HepG2 (cell line): ENCODE results near the gene SLC35B1. TPM values are rescaled to one million over a fixed set of nuclear protein-coding genes. Genes with fewer than 3 reads are reported as not detected.
A peak's percentile ranks its signal among the peaks of the same experiment; 100 is the strongest.

Experiments used
- ATAC-seq: fragments of 200-7000 bp; cut with Tn5 transposase; 3 replicates; pipeline ENCODE4 v1.9.1; 2020; ENCODE audit warnings: mild to moderate bottlenecking, moderate library complexity
- BruUV-seq: library from RNA; stranded (reverse); fragments of 400-500 nt; replicated peaks from 2 replicates; lab custom pipeline; 2021; lab: Mats Ljungman, UMichigan
- CTCF ChIA-PET: fragments of 300-600 bp; formaldehyde crosslinking; extraction: SDS; loops from one replicate; lab custom pipeline; 2021; ENCODE audit warnings: low total read pairs, inconsistent platforms, low intra/inter-chr PET ratio; lab: Yijun Ruan, JAX
- POLR2A ChIA-PET: fragments of 350-600 bp; sonication (Branson Sonifier 250); formaldehyde crosslinking; loops from one replicate; lab custom pipeline; 2020; ENCODE audit warnings: antibody characterized with exemption, inconsistent platforms; lab: Yijun Ruan, JAX
- DNase-seq: peaks from one replicate; pipeline ENCODE4 v3.0.0-alpha.2; 2015; ENCODE audit warnings: low spot score
- FAIRE-seq: peaks from 3 replicates; lab custom pipeline; 2011; peaks lifted over from hg19 to GRCh38; lab: Jason Lieb, UNC
- H2AFZ ChIP-seq: one replicate; pipeline ENCODE4 v1.6.1; 2011; ENCODE audit warnings: low read length, inconsistent platforms
- H3K27ac ChIP-seq: fragments of 300-600 bp; 3 replicates; pipeline ENCODE4 v1.8.0; 2011; ENCODE audit warnings: mixed run types, mild to moderate bottlenecking, mixed read lengths, low read length, inconsistent platforms; ENCODE audit not compliant: insufficient read depth; ENCODE audit errors: extremely low read length
- H3K27me3 ChIP-seq, 2 experiments: fragments of 200-600 bp in 1 of 2; 2 replicates in 1 of 2; 3 replicates in 1 of 2; pipeline versions ENCODE4 v1.6.0 to v1.8.0; 2011; ENCODE audit warnings: low read length in 2 of 2, mild to moderate bottlenecking in 2 of 2, moderate library complexity in 2 of 2, inconsistent platforms in 1 of 2; ENCODE audit not compliant: insufficient read depth in 2 of 2, control insufficient read depth in 1 of 2
- H3K36me3 ChIP-seq, 2 experiments: fragments of 200-600 bp in 1 of 2; replicated peaks in 1 of 2; 2 replicates in 1 of 2; 3 replicates in 1 of 2; pipeline versions ENCODE4 v1.5.1 to v1.8.0; 2011; ENCODE audit warnings: low read length in 2 of 2, inconsistent platforms in 1 of 2; ENCODE audit not compliant: insufficient read depth in 2 of 2, control insufficient read depth in 1 of 2
- H3K4me1 ChIP-seq: 2 replicates; pipeline ENCODE4 v1.5.1; 2012; ENCODE audit warnings: low read length, inconsistent platforms; ENCODE audit not compliant: insufficient read depth
- H3K4me2 ChIP-seq: 2 replicates; pipeline ENCODE4 v1.6.0; 2011; ENCODE audit warnings: low read depth, low read length, inconsistent platforms
- H3K4me3 ChIP-seq, 3 experiments: fragments of 200-600 bp in 1 of 3; sonication (generic), shearing (Covaris generic) in 1 of 3; replicated peaks in 1 of 3; 2 replicates each; pipeline ENCODE4 v1.5.1; 2011 to 2016; ENCODE audit warnings: low read length in 3 of 3, inconsistent platforms in 2 of 3, low read depth in 2 of 3, mild to moderate bottlenecking in 2 of 3, control low read depth in 1 of 3, mixed read lengths in 1 of 3; ENCODE audit not compliant: insufficient read depth in 1 of 3
- H3K79me2 ChIP-seq: one replicate; pipeline ENCODE4 v1.6.1; 2011; ENCODE audit warnings: low read length, inconsistent platforms; ENCODE audit not compliant: insufficient read depth
- H3K9ac ChIP-seq: 2 replicates; pipeline ENCODE4 v1.6.0; 2011; ENCODE audit warnings: mild to moderate bottlenecking, low read depth, low read length, inconsistent platforms; ENCODE audit not compliant: insufficient read depth
- H3K9me3 ChIP-seq: 2 replicates; pipeline ENCODE4 v1.5.1; 2012; ENCODE audit warnings: mild to moderate bottlenecking, low read length
- H4K20me1 ChIP-seq: 2 replicates; pipeline ENCODE4 v1.6.0; 2011; ENCODE audit warnings: inconsistent platforms, mild to moderate bottlenecking, low read length, moderate library complexity; ENCODE audit not compliant: insufficient read depth
- ARID4A ChIP-seq: sonication (generic); formaldehyde crosslinking; IDR thresholded peaks from 2 replicates; pipeline ENCODE4 v1.5.0; 2020; ENCODE audit warnings: mild to moderate bottlenecking, missing genetic modification reagents, borderline replicate concordance
- CBX2 ChIP-seq, 2 experiments: fragments of 200-600 bp in 1 of 2; sonication (generic); formaldehyde crosslinking in 1 of 2; IDR thresholded peaks; 2 replicates each; pipeline versions ENCODE4 v1.7.0 to v1.8.1; 2018 to 2022; ENCODE audit warnings: low read depth in 2 of 2, low read length in 1 of 2, mild to moderate bottlenecking in 1 of 2, missing genetic modification reagents in 1 of 2
- FOXK2 ChIP-seq: fragments of 450-650 bp; IDR thresholded peaks from 2 replicates; pipeline ENCODE4 v1.6.1; 2016
- FOXO4 ChIP-seq: sonication (generic); formaldehyde crosslinking; conservative IDR thresholded peaks from 2 replicates; pipeline ENCODE4 v1.8.1; 2023; ENCODE audit warnings: missing genetic modification reagents
- LBX2 ChIP-seq: sonication (generic); formaldehyde crosslinking; IDR thresholded peaks from 2 replicates; pipeline ENCODE4 v1.5.0; 2020; ENCODE audit warnings: missing genetic modification reagents, mild to moderate bottlenecking, borderline replicate concordance
- POLR2A ChIP-seq, 2 experiments: IDR thresholded peaks; 2 replicates each; pipeline ENCODE4 v1.6.1; 2011; ENCODE audit warnings: low read depth in 2 of 2, low read length in 2 of 2, mild to moderate bottlenecking in 1 of 2, moderate library complexity in 1 of 2; ENCODE audit not compliant: insufficient read depth in 1 of 2
- TEAD3 ChIP-seq: optimal IDR thresholded peaks from 2 replicates; pipeline ENCODE3; 2016; ENCODE audit warnings: borderline replicate concordance
- ZEB1 ChIP-seq: IDR thresholded peaks from 2 replicates; pipeline ENCODE4 v1.6.1; 2012; ENCODE audit warnings: mild to moderate bottlenecking, low read depth, inconsistent platforms; ENCODE audit not compliant: insufficient replicate concordance
- ZNF710 ChIP-seq: sonication (generic); formaldehyde crosslinking; IDR thresholded peaks from 2 replicates; pipeline ENCODE4 v1.5.0; 2020; ENCODE audit warnings: mild to moderate bottlenecking, missing genetic modification reagents, borderline replicate concordance
- WGBS: methylation state at CpG from one replicate; pipeline ENCODE4 v1.1.6; 2017; ENCODE audit warnings: low lambda C conversion rate; 5-methylcytosine and 5-hydroxymethylcytosine counted together
- in situ Hi-C: cut with HindIII; loops from 2 replicates; pipeline ENCODE4 v1.10.0; 2017; ENCODE audit warnings: low pct_unique_long_range_greater_than_20kb; ENCODE audit not compliant: extremely low pct_ligation_motif_present
- intact Hi-C: fragments of 100-400 bp; cut with micrococcal nuclease; formaldehyde crosslinking; loops from one replicate; pipeline ENCODE4 v1.10.0; 2022; ENCODE audit not compliant: unreplicated experiment
- polyA plus RNA-seq, 8 experiments: library from polyadenylated mRNA; depleted of rRNA in 3 of 8; stranded (reverse) in 7 of 8; unstranded in 1 of 8; fragments of >200 nt; fragmentation: Illumina TruSeq in 4 of 8; extraction: Trizol in 4 of 8; gene quantifications; 2 replicates each; pipeline versions ENCODE4 v1.2.1 to v1.2.3, GENCODE V29; 2011 to 2016; ENCODE audit warnings: low read depth in 4 of 8, missing spikeins in 1 of 8, mixed read lengths in 1 of 8; ENCODE audit not compliant: insufficient read depth in 1 of 8
- total RNA-seq, 5 experiments: library from RNA; depleted of rRNA; stranded (reverse); fragments of >200 nt; fragmentation: Illumina TruSeq; extraction: Trizol; gene quantifications; 2 replicates each; pipeline ENCODE4 v1.2.3, GENCODE V29; 2016; ENCODE audit warnings: low read depth in 1 of 5

The SLC35B1 gene
- total and polyA plus RNA-seq, 2 of the 13 experiments (the other 11 are each of a cell fraction or from before 2014, with no cell fraction given), result 99.6 to 113 TPM

- TF ChIP-seq ZEB1, result no peak
- 0 out of 2 replicates have a peak, but pooled peaks have one; percentile 27 for TF ChIP-seq ZNF710
- TF ChIP-seq ARID4A (CRISPR knock-in tag), result 0 out of 2 replicates have a peak, but pooled peaks have one; percentile 25
- 0 out of 2 replicates have a peak, but pooled peaks have one; percentile 37 for TF ChIP-seq FOXO4 (CRISPR knock-in tag)
- TF ChIP-seq POLR2A (IDR thresholded peaks at IDR 0.05; ENCODE audit: insufficient read depth in 1 of 2, low read depth in 2 of 2, low read length in 2 of 2), result no peak
- peak; percentile 7; the same call in 1 of the 2 replicates for TF ChIP-seq FOXK2
- no peak for TF ChIP-seq LBX2
- peak; percentile 47 for TF ChIP-seq TEAD3 (CRISPR knock-in tag)
- no peak for TF ChIP-seq CBX2 (IDR thresholded peaks at IDR 0.05; ENCODE audit: low read depth, low read length)
- no peak for TF ChIP-seq CBX2 (CRISPR knock-in tag; IDR thresholded peaks at IDR 0.05; ENCODE audit: low read depth)
- no peaks in the 10 kb centered on the region for H3K36me3 ChIP-seq
- in situ Hi-C loops, result no loop called here
- peaks cover 58% of the 10 kb centered on the region for H3K4me1 ChIP-seq
- peak overlapping the region in 1 of 3 experiments; percentile 14; a peak in 1 of 6 replicates for H3K4me3 ChIP-seq
- ChIA-PET CTCF (interaction anchor here (6.6 kb wide), 1 partner anchor 122 kb away, joined by 210 read pairs; no protein-coding TSS in a partner anchor), POLR2A (interaction anchor here (1.0 to 1.4 kb wide), 2 partner anchors 17 to 277 kb away, joined by 3 to 4 read pairs; partner anchors contain the start of gene PHB1)
- FAIRE-seq (no peak), ATAC-seq (peak; percentile 17; the same call in 2 of the 3 replicates), DNase-seq (no peak)
- intact Hi-C loops, result no loop called here
- H3K79me2 ChIP-seq, result no peaks in the 10 kb centered on the region
- H3K27me3 ChIP-seq, result peaks cover 0 to 17% of the 10 kb centered on the region in 2 experiments; a peak in 2 of 5 replicates
- no peak overlapping the region for H2AFZ ChIP-seq
- no peaks in the 10 kb centered on the region for H4K20me1 ChIP-seq
- peak overlapping the region; percentile 64 for H3K4me2 ChIP-seq
- BruUV-seq, result no TSS peak
- no peak overlapping the region for H3K9ac ChIP-seq
- 11% methylated on average over 8 of the region's 8 CpGs for WGBS
- no peak overlapping the region for H3K27ac ChIP-seq
- H3K9me3 ChIP-seq, result no peaks in the 10 kb centered on the region
These were observed 16.0 kb downstream of the SLC35B1 start for GRCh38 chr17:49691677-49692191.
